Measurements from ENCODE around the gene ERGIC1. TPM values are rescaled to one million over a fixed set of nuclear protein-coding genes. Genes with fewer than 3 reads are reported as not detected.
A peak's percentile ranks its signal among the peaks of the same experiment; 100 is the strongest.

ERGIC1 gene
- total RNA-seq, 4 donors from 2014 or later, result 54.4 to 108 (median 88.0) TPM

GRCh38 chr5:172799416-172799815 lies 34.6 kb upstream of the ERGIC1 start:
- no peak for ATAC-seq
- in situ Hi-C loops (cut with MboI; ENCODE audit: low sequenced_read_pairs in 4 of 4), result loop anchor here in 1 of 4 donors (10.0 kb wide), 1 partner anchor 65 kb away; no protein-coding TSS in a partner anchor
- intact Hi-C loops (cut with DNase I; ENCODE audit: low total_unique reads), result no loop called here
- Histone ChIP-seq H3K9me3 (no peaks in the 10 kb centered on the region), H3K4me3 (no peak overlapping the region), H3K4me1 (peaks cover 17 to 22% of the 10 kb centered on the region in 2 donors), H3K36me3 (no peaks in the 10 kb centered on the region), H3K27ac (peak overlapping the region in 3 of 4 donors; percentile 27 to 92 (median 35)), H3K27me3 (no peaks in the 10 kb centered on the region)
- TF ChIP-seq POLR2A (IDR thresholded peaks at IDR 0.05) (no peak), CTCF (IDR thresholded peaks at IDR 0.05 in 4 of 5, conservative IDR thresholded peaks at IDR 0.05 in 1 of 5) (no peak)
- no peak for DNase-seq

- Histone ChIP-seq H3K9me3 (no peaks in the 10 kb centered on the region), H3K27ac (peak overlapping the region in 2 of 4 donors; percentile 3 to 31), H3K4me1 (peaks cover 10 to 15% of the 10 kb centered on the region in 2 donors), H3K4me3 (no peak overlapping the region), H3K36me3 (no peaks in the 10 kb centered on the region), H3K27me3 (no peaks in the 10 kb centered on the region)
- in situ Hi-C loops (cut with MboI; ENCODE audit: low sequenced_read_pairs in 4 of 4) (no loop called here), intact Hi-C loops (cut with DNase I; ENCODE audit: low total_unique reads) (no loop called here)
- no peak for DNase-seq
- no peak for TF ChIP-seq POLR2A (IDR thresholded peaks at IDR 0.05)
- TF ChIP-seq CTCF (IDR thresholded peaks at IDR 0.05 in 4 of 5, conservative IDR thresholded peaks at IDR 0.05 in 1 of 5), result no peak
- no peak for ATAC-seq
Observed at GRCh38 chr5:172800088-172800551, 33.9 kb upstream of the ERGIC1 start.

- TF ChIP-seq POLR2A (IDR thresholded peaks at IDR 0.05) (no peak), CTCF (IDR thresholded peaks at IDR 0.05 in 4 of 5, conservative IDR thresholded peaks at IDR 0.05 in 1 of 5) (no peak)
- Histone ChIP-seq H3K27ac (no peak overlapping the region), H3K36me3 (no peaks in the 10 kb centered on the region), H3K27me3 (no peaks in the 10 kb centered on the region), H3K4me3 (no peak overlapping the region), H3K9me3 (no peaks in the 10 kb centered on the region), H3K4me1 (peaks cover 0 to 6% of the 10 kb centered on the region in 2 donors)
- in situ Hi-C loops (cut with MboI; ENCODE audit: low sequenced_read_pairs in 4 of 4), result no loop called here
- no peak for ATAC-seq
- intact Hi-C loops (cut with DNase I; ENCODE audit: low total_unique reads), result no loop called here
- DNase-seq, result no peak
Observed at GRCh38 chr5:172801179-172801671, 32.8 kb upstream of the ERGIC1 start.

- no peak for TF ChIP-seq CTCF (IDR thresholded peaks at IDR 0.05 in 4 of 5, conservative IDR thresholded peaks at IDR 0.05 in 1 of 5)
- TF ChIP-seq POLR2A (IDR thresholded peaks at IDR 0.05), result no peak
Observed at GRCh38 chr5:172802112-172802511, 31.9 kb upstream of the ERGIC1 start.

More at GRCh38 chr5:172802112-172802511, 31.9 kb upstream of the ERGIC1 start:
- no peak overlapping the region for H3K4me3 ChIP-seq
- in situ Hi-C loops (cut with MboI; ENCODE audit: low sequenced_read_pairs in 4 of 4), result no loop called here
- H3K9me3 ChIP-seq, result no peaks in the 10 kb centered on the region
- no peaks in the 10 kb centered on the region for H3K27me3 ChIP-seq
- peaks cover 0 to 5% of the 10 kb centered on the region in 2 donors for H3K4me1 ChIP-seq
- intact Hi-C loops (cut with DNase I; ENCODE audit: low total_unique reads), result no loop called here
- H3K27ac ChIP-seq, result no peak overlapping the region
- DNase-seq (no peak), ATAC-seq (no peak)
- H3K36me3 ChIP-seq, result no peaks in the 10 kb centered on the region
